NCI-H524 treated with DMSO at 0.1 percent for 48 hours (cell line): ENCODE results near the gene TERT.

Experiments
- DNase-seq: peaks from one replicate; lab custom pipeline; 2025; lab: John Stamatoyannopoulos, UW

TERT gene

DNA sequence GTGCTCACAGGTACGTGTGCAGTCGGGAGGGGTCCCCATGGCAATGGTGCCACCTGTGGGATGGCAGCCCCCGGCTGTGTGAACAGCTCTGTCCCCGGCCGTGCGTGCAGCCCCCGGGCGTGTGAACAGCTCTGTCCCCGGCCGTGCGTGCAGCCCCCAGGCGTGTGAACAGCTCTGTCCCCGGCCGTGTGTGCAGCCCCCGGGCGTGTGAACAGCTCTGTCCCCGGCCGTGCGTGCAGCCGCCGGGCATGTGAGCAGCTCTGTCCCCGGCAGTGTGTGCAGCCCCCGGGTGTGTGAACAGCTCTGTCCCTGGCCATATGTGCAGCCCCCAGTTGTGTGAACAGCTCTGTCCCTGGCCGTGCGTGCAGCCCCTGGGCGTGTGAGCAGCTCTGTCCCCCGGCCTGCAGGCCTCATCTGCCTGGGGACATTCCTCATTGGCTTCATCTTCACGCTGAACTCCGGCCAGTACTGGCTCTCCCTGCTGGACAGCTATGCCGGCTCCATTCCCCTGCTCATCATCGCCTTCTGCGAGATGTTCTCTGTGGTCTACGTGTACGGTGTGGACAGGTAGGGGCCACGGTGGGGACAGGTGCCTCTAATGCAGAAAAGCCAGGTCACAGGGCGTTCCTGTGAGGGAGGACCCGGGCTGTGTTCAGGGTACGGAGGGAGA, 75.6 kb downstream of the TERT start:
- no peak for DNase-seq

DNA sequence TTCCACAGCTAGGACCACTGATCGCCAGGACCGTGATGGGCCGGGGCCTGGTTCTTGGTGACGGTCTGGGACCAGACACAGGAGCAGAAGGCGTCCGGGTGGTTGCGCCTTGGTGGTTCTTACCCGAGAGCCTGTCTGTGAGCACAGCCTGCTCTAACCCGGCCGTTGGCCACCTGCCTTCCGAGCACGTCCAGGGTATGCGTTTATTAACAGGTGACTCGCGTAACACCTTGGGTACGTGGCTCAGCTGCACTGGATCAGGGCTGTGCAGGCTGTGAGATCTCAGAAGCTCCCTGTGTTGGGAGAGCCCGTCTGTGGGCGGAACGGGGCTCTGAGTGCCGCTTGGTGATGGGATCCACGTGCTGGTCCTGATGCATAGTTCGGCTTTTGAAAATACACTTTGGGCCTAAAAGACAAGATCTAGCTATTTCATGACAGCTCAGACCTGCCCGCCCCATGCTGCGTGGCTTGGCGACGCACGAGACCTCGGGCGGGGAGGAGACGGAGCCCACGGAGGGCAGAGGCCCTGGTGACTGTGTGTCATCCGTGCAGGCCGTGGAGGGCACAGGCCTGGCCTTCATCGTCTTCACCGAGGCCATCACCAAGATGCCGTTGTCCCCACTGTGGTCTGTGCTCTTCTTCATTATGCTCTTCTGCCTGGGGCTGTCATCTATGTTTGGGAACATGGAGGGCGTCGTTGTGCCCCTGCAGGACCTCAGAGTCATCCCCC, 76.4 kb downstream of the TERT start:
- no peak for DNase-seq

DNA sequence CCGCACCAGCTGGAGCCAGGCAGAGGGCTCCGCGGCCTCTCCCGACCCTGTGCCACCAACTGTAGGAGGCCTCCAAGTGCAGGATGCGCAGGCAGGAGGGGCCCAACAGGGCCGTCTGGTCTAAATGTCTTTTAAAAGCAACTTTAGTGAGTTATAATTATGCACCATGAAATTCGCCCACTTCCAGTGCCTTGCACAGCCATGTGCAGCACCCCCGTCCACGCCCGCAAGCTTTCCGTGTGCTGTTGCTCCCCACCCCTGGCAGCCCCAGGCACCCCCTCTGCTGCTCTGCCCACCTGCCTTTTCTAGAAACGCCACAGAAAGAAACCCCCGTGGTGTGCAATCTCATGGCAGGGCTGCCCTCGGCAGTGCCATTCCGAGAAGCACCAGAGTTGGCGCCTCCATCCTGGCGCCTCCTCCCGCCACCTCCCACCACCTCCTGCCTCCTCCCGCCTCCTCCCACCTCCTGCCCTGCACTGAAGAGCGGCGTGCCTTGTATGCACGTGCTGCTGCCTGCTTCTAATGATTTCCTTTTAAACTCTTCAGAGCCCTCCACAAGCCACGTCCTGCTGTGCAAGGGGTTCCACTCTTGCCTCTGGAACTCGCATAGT, 77.2 kb downstream of the TERT start:
- DNase-seq = no peak

DNA sequence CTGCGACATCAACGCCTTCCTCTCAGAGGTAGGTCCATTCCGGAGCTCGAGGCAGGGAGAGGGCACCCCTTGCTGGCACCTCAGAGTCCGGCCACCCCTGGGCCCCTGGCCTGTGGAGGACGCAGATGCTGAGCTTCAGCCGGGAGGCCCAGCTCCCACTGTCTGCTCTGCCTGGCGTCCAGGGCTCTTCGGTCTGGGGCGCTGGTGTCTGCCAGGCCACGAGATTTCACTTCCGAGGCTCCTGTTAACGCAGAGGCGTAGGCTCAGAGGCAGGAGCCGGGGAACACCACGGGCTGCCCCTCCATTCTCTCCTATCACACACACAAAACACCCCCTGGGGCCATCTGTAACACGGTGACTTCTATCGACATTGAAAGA, 78.0 kb downstream of the TERT start:
- DNase-seq = no peak

DNA sequence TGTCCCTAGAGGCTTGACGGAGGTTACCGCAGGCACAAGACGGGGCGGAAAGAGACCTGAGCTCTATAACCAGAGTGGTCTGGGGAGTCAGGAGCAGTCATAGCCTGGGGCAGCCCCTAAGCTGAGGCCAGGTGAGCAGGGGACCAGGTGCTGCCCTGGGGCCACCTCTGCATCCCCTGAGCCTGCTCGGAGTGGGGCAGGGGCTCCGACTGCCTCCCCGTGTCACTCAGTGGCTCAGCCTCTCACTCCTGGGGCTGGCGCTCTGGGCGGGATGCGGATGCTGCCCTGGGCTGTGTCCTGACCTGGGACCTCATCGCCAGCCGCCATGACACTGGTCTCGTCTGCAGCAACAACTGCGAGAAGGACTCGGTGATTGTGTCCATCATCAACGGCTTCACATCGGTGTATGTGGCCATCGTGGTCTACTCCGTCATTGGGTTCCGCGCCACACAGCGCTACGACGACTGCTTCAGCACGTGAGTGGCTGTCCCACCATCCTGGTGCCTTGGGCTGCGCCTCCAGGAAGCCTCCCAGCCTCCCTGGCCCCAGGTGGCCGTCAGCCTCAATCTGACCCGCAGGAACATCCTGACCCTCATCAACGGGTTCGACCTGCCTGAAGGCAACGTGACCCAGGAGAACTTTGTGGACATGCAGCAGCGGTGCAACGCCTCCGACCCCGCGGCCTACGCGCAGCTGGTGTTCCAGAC, 78.5 kb downstream of the TERT start:
- DNase-seq = no peak

DNA sequence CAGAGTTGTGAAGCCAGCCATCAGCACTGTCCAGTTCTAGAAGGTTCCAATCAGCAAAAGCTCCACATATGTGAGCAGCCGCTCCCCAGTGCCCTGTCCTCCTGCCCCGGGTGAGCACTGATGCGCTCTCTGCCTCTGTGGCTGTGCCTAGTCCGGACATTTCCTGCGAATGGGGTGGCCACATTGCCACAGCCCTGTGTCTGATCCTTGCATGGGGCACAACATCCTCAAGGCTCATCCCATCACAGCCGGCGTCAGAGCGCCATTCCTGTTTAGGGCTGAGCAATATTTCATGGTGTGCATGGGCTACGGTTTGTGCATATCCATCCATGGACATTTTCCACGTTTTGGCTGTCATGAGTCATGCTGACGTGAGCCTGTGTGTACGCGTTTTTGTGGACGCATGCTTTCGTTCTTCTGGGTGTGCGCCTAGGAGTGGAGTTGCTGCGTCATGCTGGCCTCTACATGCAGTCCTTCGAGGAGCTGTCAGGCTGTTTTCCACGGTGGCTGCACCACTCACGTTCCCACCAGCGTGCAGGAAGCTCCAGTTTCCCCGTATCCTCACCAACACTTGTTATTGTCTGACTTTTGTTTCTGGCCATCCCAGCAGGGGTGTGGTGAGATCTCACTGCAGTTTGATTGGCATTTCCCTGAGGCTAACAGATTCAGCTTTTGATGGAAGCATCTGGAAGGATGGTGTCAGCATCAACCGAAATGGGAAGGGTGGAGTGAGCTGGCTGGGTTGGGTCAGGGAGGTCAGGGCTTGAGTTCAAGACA, 79.4 kb downstream of the TERT start:
- no peak for DNase-seq

DNA sequence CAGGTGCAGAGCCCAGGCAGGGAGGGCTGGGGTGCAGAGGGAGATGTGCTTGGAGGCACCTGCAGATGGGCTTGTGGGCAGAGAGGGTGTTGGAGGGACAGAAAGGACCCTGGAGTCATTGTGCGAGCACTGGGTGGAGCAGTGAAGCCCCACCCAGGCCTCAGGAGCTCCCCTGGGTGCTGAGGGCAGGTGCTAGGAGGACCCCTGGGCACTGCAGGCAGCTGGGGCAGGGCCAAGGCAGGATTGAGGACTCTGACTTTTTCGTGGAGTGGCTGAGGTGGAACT, 80.0 kb downstream of the TERT start:
- no peak for DNase-seq

DNA sequence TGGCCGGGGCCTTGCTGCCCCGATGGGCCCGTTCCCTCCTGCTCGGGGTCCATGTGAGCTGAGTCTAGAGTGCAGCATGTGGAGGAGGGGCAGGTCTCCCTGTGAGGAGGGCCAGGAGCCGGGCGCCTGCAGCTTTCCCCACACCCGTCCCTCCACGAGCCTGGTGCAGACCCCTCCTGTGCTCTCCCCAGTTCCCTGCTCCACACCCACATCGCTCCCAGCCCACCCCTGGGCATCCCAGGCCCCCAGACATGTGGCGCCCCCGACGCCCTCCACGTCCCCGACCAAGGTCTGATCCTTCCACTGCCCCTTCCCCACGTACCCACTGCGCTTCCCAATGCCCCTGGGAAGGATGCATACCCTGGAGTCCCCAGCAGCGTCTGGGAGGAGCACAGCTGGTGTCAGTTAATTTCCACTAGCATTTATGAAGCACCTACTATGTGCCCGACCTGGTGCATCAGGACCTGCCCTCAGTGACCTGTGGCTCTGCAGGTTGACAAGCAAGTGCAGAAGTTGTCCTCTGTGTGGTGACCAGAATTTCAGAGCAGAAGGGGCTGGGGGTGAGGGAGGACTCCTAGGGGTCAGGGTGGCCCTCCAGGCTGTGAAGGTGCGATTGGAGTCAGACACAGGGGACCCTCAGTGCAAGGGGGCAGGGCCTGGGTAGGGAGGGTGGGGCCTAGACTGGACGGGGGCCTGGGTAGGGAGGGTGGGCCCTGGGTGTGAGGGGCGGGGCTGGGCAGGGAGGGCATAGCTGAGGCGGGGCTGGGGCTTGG, 80.5 kb downstream of the TERT start:
- DNase-seq = no peak

DNA sequence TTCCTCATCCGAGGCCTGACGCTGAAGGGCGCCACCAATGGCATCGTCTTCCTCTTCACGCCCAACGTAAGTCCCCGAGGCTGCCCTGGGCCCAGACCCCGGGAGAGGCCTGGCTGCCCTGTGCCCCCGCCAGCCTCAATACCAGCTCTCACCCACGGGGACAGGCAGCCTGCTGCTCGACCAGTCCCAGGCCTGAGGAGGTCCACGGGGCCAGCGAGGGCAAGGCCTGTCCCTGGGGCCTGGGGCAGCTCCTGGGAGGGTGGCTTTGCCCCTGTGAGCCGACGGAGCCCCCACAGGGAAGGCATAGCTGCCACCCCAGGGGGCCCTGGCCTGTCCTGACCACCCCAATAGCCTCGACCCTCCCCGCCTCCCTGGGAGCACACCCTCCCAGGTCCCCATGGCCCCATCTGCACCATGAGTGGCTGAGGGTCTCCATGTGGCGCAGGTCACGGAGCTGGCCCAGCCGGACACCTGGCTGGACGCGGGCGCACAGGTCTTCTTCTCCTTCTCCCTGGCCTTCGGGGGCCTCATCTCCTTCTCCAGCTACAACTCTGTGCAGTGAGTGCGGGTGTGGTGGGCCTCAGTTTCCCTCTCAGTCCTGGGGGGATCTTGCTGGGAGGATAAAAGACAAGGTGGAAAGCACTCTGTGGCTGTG, 81.2 kb downstream of the TERT start:
- DNase-seq = no peak

DNA sequence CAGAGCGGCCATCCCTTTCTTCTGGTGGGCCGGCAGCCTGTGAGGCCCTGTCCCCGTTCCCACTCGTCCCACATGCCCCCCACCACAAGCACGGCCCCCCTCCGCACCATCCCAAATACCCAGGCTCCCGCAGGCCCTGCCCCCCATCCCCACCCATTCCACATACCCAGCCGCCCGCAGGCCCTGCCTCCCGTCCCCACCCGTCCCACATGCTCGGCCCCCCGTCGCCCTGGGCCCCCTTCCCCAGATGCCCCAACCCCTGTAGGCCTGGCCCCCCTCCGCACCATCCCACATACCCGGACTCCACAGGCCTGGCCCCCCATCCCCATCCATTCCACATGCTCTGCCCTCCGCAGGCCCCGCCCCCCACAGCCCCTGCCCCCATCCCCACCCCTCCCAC, 82.0 kb downstream of the TERT start:
- no peak for DNase-seq

DNA sequence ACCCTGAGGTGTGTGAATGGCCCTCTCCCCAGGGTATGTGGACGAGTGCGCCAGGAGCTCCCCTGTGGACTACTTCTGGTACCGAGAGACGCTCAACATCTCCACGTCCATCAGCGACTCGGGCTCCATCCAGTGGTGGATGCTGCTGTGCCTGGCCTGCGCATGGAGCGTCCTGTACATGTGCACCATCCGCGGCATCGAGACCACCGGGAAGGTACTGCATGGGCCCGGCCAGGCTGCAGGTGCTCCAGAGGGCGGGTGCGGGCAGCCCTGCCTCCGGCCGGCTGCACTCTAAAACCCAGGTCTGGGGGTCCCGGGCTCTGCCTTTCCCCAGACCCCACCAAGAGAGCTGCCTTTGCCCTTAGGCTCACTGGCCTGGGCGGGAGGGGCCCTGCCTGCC, 82.6 kb downstream of the TERT start:
- DNase-seq = no peak

DNA sequence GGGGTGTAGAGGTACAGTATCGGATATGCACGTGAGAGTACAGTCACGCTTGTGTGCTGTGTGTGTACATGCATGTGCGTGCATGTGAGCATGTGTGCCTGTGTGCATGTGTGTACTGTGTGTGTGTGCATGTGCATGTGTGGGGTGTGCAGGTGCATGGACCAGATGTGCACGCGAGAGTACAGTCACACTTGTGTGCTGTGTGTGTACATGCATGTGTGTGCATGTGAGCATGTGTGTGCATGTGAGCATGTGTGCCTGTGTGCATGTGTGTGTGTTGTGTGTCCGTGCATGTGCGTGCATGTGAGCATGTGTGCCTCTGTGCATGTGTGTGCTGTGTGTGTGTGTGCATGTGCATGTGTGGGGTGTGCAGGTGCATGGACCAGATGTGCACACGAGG, 83.2 kb downstream of the TERT start:
- no peak for DNase-seq

DNA sequence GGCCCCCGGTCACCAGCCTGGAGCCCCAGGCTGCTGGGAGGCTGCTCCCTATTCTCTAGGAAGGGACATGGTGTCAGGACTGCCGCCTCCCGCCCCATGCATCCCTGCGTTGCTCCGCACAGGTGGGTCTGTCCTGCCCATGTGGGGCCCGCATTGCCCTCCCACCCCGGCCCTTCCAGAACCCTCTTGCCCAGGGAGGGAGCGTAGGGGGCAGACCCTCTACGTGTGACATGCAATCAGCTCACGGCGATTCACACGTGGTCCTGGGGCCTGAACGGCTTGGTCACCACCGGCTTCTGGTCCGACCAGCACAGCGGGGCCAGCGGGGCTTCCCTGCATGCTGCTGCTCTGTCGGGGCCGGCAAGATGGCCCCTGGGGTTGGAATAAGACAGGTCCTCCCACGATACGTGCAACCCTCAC, 84.0 kb downstream of the TERT start:
- DNase-seq = no peak

DNA sequence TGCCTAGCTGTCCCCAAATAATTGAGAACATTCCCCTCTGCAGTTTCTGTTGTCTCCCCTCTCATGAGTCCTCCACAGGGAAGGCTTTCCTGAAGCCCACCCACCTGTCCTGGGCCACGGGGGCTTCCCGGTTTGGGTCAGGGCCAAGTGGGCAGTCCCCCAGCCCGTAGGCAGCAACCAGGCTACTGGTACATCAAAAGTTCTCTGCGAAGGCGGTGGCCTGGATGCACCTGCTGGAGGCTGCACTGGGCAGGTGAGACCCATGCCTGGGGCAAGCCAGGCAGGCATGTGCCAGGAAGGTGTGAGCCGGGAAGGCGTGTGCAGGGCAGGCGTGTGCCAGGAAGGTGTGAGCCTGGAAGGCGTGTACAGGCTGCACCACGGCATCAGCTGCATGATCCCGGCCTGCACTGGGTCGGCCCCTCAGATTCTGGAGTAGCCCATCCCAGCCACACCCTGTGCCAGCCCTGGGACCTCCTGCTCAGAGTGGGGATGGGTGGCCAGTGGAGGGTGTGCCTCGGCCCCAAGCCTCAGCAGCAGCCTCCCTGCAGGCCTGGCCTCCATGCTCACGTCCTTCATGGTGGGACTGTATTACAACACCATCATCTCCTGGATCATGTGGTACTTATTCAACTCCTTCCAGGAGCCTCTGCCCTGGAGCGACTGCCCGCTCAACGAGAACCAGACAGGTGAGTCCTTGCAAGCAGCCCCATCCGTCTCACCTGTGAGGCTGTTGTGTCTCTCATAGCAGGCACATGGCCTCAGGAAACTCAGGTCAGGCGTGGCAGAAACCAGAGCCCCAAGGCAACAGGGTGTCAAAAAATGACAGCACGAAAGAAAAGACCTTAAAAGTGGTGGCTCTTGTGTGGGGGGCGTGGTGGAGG, 84.7 kb downstream of the TERT start:
- no peak for DNase-seq

DNA sequence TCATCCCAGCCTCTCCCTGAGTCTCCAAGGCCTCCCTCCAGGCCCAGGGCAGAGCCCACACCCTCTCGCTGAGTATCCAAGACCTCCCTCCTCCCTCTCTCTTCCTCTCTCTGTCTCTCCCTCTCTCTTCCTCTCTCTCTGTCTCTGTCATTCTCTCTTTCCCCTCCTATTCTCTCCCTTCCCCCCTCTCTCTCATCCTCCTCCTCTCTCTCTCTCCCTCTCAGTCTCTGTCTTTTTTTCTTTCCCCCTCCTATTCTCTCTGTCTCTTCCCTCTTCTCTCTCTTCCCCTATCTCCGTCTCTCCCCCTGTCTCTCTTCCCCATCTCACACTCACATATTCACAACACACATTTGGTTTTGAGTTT, 85.4 kb downstream of the TERT start:
- DNase-seq = no peak

DNA sequence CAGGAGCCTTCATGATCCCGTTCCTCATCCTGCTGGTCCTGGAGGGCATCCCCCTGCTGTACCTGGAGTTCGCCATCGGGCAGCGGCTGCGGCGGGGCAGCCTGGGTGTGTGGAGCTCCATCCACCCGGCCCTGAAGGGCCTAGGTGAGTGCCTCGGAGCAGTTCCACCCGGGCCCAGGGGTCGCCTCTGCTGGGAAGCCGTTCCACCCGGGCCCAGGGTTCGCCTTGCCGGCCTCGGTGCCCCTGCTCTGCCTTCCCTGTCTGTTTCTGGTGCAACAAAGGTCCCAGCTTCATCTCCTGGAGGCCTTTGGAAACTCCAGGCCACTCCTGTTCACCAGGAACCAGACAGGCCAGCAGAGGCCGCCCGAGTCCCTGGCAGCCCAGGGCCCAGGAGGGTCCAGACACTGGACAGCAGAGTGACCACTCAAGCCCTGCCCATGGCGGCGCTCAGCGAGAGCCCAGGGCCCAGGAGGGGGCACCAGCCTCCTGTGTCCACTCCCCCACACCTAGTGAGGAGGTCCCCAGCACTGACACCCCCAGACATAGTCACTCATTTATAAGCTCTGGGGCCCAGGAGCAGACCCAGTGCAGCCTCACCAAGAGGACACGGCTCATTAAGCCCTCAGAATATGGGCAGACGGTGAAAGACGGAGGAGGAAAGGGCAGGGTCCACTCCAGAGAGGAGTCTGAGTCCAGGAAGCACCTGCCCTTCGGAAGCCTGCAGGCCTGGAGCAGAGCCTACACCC, 86.0 kb downstream of the TERT start:
- no peak for DNase-seq

DNA sequence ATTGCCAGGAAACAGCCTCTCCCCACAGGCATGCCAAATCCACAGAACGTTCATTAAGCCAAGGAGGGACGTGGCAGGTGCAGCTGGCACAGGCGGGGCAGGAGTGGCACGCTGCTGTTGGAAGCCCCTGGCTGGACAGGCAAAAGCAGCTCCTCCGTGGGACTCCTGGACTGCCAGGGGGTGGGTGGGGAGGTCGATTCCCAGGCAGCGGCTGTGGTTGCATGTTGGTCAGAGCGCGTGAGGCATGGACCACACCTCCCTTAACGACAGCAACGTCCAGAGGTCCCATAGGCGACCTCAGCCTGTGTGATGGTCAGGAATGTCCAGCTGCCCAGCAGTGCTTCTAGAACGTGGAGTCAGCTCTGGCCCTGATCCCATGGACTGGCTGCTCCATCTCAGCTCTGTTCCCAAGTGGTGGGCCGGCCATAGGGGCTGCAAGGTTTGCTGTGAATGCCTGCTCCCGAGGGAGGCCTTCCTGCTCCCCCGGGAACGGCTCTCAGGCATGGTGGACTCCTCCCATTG, 86.6 kb downstream of the TERT start:
- no peak for DNase-seq

DNA sequence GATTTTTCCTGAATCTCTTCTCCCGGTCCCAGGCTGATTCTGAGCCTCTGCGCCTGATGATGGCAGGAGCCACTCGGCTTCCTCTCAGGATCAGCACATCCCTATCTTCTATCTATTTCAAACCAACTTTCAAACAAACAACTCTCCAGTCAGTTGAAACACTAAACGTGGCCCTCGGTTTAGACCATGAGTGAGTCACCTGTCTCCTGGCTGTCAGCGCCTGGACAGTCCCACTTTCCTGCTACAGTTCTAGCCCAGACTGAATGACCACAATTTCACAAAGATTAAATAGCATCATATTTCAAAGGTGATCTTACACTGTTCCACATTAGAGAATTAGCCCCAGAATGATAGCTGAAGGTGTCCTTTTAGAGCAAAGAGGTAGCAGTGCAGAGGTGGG, 87.3 kb downstream of the TERT start:
- DNase-seq = no peak
